HCT116 (cell line): Measurements from ENCODE around the gene PLK2. TPM values are rescaled to one million over a fixed set of nuclear protein-coding genes. Genes with fewer than 3 reads are reported as not detected.

Source experiments
- ATAC-seq: fragments of 200-7000 bp; cut with Tn5 transposase; 2 replicates; pipeline ENCODE4 v1.9.1; 2020; ENCODE audit warnings: mild to moderate bottlenecking, moderate library complexity
- BruUV-seq: library from RNA; stranded (reverse); fragments of 400-500 nt; replicated peaks from 2 replicates; lab custom pipeline; 2021; lab: Mats Ljungman, UMichigan
- CTCF ChIA-PET: fragments of 300-600 bp; sonication (Branson Sonifier 250); formaldehyde crosslinking; loops from one replicate; lab custom pipeline; 2021; ENCODE audit warnings: antibody characterized with exemption; lab: Charles Lee
- POLR2A ChIA-PET: fragments of 300-600, 350-600 bp; sonication (Branson Sonifier 250); formaldehyde crosslinking; loops from one replicate; lab custom pipeline; 2021; ENCODE audit warnings: antibody characterized with exemption; lab: Charles Lee
- RAD21 ChIA-PET, 2 experiments: fragments of 300-600 bp; sonication (Branson Sonifier 250); formaldehyde crosslinking; loops; one replicate each; lab custom pipeline; 2023; ENCODE audit warnings: low total read pairs in 2 of 2; ENCODE audit not compliant: uncharacterized antibody in 2 of 2, unreplicated experiment in 2 of 2, low non-redundant PET in 1 of 2; lab: Charles Lee
- DNase-seq: peaks from one replicate; pipeline ENCODE4 v3.0.0-alpha.2; 2010; ENCODE audit warnings: low read depth, low spot score
- H2AFZ ChIP-seq: fragments of 200-600 bp; shearing (Covaris generic), sonication (generic); 2 replicates; pipeline ENCODE4 v1.6.1; 2017; ENCODE audit warnings: low read depth, mixed run types, mixed read lengths, antibody characterized with exemption, low read length; ENCODE audit not compliant: poor library complexity, severe bottlenecking
- H3K27ac ChIP-seq: 2 replicates; pipeline ENCODE4 v1.5.1; 2012; ENCODE audit warnings: low read depth, low read length
- H3K27me3 ChIP-seq: fragments of 200-600 bp; sonication (generic); 2 replicates; pipeline ENCODE4 v1.6.1; 2016; ENCODE audit warnings: mixed run types, low read length, mixed read lengths; ENCODE audit not compliant: insufficient read depth
- H3K36me3 ChIP-seq, 2 experiments: fragments of 200-500 bp in 1 of 2; fragments of 200-600 bp in 1 of 2; sonication (Bioruptor generic) in 1 of 2; sonication (generic) in 1 of 2; 2 replicates each; pipeline versions ENCODE4 v1.5.1 to v1.6.1; 2014 to 2016; ENCODE audit warnings: low read length in 2 of 2, inconsistent platforms in 1 of 2, mixed read lengths in 1 of 2, mixed run types in 1 of 2; ENCODE audit not compliant: insufficient read depth in 2 of 2, control insufficient read depth in 1 of 2
- H3K4me1 ChIP-seq, 2 experiments: fragments of 200-600 bp in 1 of 2; sonication (generic) in 1 of 2; 2 replicates each; pipeline versions ENCODE4 v1.5.1 to v1.6.1; 2012 to 2017; ENCODE audit warnings: low read length in 2 of 2, inconsistent platforms in 1 of 2, mild to moderate bottlenecking in 1 of 2, mixed read lengths in 1 of 2, mixed run types in 1 of 2, moderate library complexity in 1 of 2; ENCODE audit not compliant: insufficient read depth in 2 of 2, control insufficient read depth in 1 of 2
- H3K4me2 ChIP-seq: fragments of 200-600 bp; sonication (generic); 2 replicates; pipeline ENCODE4 v1.6.1; 2017; ENCODE audit warnings: mixed run types, low read length, mixed read lengths
- H3K4me3 ChIP-seq, 2 experiments: fragments of 200-600 bp in 1 of 2; sonication (generic) in 1 of 2; replicated peaks in 1 of 2; 2 replicates each; pipeline ENCODE4 v1.5.1; 2011 to 2016; ENCODE audit warnings: low read length in 2 of 2, control low read depth in 1 of 2, low read depth in 1 of 2, mild to moderate bottlenecking in 1 of 2, mixed read lengths in 1 of 2, mixed run types in 1 of 2
- H3K79me2 ChIP-seq: fragments of 200-600 bp; sonication (generic); 2 replicates; pipeline ENCODE4 v1.6.1; 2017; ENCODE audit warnings: mild to moderate bottlenecking, mixed run types, low read length, moderate library complexity, mixed read lengths; ENCODE audit not compliant: insufficient read depth
- H3K9ac ChIP-seq: fragments of 200-600 bp; sonication (generic); 2 replicates; pipeline ENCODE4 v1.6.1; 2016; ENCODE audit warnings: low read length, mixed read lengths
- H3K9me2 ChIP-seq: fragments of 200-600 bp; sonication (generic), shearing (Covaris generic); 2 replicates; pipeline ENCODE4 v1.6.1; 2017; ENCODE audit warnings: mixed run types, mild to moderate bottlenecking, moderate library complexity; ENCODE audit not compliant: insufficient read depth
- H3K9me3 ChIP-seq, 2 experiments: fragments of 200-500 bp in 1 of 2; fragments of 200-600 bp in 1 of 2; sonication (Bioruptor generic) in 1 of 2; sonication (generic) in 1 of 2; 2 replicates each; pipeline ENCODE4 v1.6.1; 2014 to 2017; ENCODE audit warnings: low read length in 2 of 2, mixed read lengths in 2 of 2, inconsistent platforms in 1 of 2, low read depth in 1 of 2, mild to moderate bottlenecking in 1 of 2, mixed run types in 1 of 2, moderate library complexity in 1 of 2; ENCODE audit not compliant: control insufficient read depth in 1 of 2, insufficient read depth in 1 of 2
- H4K20me1 ChIP-seq: fragments of 200-600 bp; sonication (generic), shearing (Covaris generic); 2 replicates; pipeline ENCODE4 v1.6.1; 2017; ENCODE audit warnings: mixed run types, mild to moderate bottlenecking, moderate library complexity; ENCODE audit not compliant: insufficient read depth
- POLR2A ChIP-seq: IDR thresholded peaks from 2 replicates; pipeline ENCODE4 v1.7.0; 2011; ENCODE audit warnings: borderline replicate concordance; ENCODE audit not compliant: insufficient read depth, insufficient read length; ENCODE audit errors: extremely low read depth
- REST ChIP-seq: IDR thresholded peaks from 2 replicates; pipeline ENCODE4 v1.6.1; 2012; ENCODE audit warnings: low read depth
- intact Hi-C: fragments of 100-400 bp; cut with micrococcal nuclease; formaldehyde crosslinking; loops from 2 replicates; pipeline ENCODE4 v1.10.0; 2022
- total RNA-seq: library from RNA; stranded (reverse); gene quantifications from one replicate; pipeline ENCODE4 v1.2.1, GENCODE V29; 2021; ENCODE audit not compliant: unreplicated experiment

PLK2 gene
- total RNA-seq, 1 experiment from 2014 or later = 54.6 TPM

- Histone ChIP-seq H3K9ac (no peak overlapping the region), H4K20me1 (peaks cover 34% of the 10 kb centered on the region; the same call in 1 of the 2 replicates), H3K79me2 (peaks cover 36% of the 10 kb centered on the region), H3K36me3 (peaks cover 41% of the 10 kb centered on the region in 2 experiments), H3K4me3 (no peak overlapping the region), H3K9me2 (no peaks in the 10 kb centered on the region), H3K4me2 (no peak overlapping the region), H2AFZ (no peak overlapping the region), H3K4me1 (peaks cover 0 to 7% of the 10 kb centered on the region in 2 experiments; a peak in 2 of 4 replicates), H3K27ac (no peak overlapping the region), H3K27me3 (no peaks in the 10 kb centered on the region), H3K9me3 (no peaks in the 10 kb centered on the region)
- RAD21 ChIA-PET = no interaction called here
- POLR2A ChIA-PET = no interaction called here
- BruUV-seq = no TSS peak
- TF ChIP-seq POLR2A (no peak), REST (no peak)
- intact Hi-C loops = no loop called here
- peak; percentile 64 for ATAC-seq
- no peak for DNase-seq
- CTCF ChIA-PET = no interaction called here
Measured at GRCh38 chr5:58452566-58453258, 7.2 kb downstream of the PLK2 start.
